Activated CD4-positive, alpha-beta T cell treated with anti-CD3 and anti-CD28 coated beads for 48 hours (primary cell): ENCODE data around the gene MIF.
"Not testable (repeated sequence)": the region's sequence is repeated elsewhere in the genome, so short reads cannot be mapped to it uniquely, and the experiment has no call there.

Experiments
- DNase-seq: peaks from one replicate; pipeline ENCODE4 v3.0.0-alpha.2; 2020

The MIF gene

DNA sequence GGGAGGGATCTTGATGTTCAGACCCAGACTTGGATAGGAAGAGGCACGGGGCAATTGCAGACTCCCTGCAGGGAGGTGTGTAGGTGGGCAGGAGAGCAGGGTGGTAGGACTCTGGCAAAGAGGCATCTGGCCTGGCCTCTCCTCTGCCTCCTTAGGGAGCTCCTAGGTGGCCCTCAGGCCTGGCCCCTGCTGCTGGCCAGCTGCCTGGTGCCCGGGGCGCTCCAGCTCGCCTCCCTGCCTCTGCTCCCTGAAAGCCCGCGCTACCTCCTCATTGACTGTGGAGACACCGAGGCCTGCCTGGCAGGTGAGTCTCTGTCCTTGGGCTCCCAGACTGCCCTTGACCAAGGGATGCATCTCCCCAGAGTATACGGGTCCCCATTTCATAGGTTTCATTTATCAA, 16.6 kb upstream of the MIF start:
- DNase-seq: no peak

DNA sequence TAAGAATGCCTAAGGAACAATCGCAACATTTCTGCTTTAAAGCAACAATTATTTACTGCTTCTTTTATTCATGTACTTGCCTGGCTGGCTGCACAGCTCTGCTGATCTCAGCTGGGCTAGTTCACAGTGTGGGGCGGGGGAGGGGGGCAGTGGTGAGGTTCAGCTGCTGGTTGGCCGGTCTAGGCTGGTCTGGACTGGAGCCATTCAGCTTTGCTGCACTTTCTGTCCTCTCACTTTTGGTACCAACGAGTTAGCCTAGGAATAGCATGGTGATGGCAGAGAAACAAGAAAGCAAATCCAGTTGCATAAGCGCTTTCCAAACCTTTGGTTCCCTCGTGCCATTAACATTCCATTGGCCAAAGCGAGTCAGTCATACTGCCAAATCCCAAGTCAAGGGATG, 16.0 kb upstream of the MIF start:
- no peak for DNase-seq

GRCh38 chr22:23882370-23882769, 11.8 kb upstream of the MIF start:
- DNase-seq: no peak

DNA sequence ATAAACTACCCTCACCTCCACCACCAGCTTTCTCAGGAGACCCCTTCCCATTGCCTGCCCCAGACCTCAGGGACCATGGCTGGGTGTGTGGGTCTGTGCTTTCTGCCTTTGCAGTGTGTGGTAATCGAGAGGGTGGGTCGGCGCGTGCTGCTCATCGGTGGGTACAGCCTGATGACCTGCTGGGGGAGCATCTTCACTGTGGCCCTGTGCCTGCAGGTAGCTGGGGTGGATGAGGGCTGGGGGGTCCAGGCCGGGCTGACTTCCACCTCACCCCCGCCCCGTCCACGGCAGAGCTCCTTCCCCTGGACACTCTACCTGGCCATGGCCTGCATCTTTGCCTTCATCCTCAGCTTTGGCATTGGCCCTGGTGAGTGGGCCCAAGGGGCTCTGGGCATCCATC, 10.5 kb upstream of the MIF start:
- no peak for DNase-seq

DNA sequence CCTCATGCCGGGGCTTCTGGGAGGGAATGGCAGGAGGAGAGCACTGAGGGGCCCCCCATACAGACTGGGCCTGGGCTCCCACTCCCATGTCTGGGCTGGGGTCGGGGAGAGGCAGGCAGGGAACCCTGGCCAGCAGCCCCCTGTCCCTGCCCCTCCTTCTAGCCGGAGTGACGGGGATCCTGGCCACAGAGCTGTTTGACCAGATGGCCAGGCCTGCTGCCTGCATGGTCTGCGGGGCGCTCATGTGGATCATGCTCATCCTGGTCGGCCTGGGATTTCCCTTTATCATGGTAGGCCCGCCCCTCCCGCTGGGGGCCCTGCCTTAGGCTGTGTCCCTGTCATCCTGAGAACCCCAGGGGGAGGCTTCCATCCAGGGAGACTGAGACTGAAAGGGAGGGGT, 10.0 kb upstream of the MIF start:
- no peak for DNase-seq

DNA sequence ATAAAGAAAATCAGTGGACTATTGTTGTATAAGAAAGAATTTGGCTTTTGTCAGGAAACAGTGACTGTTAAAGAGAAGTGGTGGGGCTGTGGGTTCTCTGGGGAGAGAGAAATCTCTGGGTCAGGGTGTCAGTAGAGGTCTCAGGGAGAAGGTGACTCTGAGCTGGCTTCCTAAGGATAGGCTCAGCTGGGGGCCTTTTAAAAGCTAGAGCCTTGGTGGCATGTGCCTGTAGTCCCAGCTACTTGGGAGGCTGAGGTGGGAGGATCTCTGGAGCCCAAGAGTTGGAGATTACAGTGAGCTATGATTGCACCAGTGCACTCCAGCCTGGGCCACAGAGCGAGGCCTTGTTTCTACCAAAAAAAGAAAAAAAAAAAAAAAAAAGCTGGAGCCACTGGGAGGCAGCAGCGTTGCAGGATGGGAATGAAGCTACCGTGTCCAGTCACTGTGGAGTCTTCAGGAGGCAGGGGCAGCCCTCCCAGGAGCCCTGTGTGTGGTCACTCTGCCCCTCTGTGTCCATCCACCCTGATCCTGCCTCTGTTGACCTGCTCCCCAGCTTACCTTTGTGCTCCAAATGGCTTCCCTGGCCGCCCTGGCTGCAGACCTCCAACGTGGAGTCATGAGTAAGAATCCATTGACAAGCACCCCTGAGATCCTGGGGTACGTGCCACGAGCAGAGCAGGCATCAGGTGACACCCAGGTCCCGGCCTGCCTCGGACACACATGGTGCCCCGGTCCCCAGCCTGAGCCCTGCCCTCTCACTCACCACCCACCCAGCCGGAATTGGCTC, 5.4 kb upstream of the MIF start:
- no peak for DNase-seq

- no peak for DNase-seq
Measured at GRCh38 chr22:23889620-23890019, 4.6 kb upstream of the MIF start.

DNA sequence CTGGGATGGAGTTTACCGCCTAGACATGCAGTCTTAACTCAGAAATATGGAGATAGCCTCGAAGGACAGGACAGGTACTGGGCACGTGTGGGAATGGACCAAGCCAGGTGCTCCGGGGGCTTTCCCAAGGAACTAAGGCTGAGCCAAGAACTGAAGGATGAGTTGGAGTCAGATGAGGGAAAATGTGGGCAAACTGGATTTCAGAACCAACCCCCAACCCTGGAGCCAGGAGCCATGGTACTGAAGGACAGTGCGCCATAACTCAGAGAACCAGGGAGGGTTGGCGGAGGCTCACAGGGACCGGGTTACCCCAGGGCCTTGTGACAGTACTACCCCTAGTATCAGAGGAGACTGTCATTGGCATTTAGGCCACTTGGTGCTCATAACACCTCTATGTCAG, 2.5 kb upstream of the MIF start:
- no peak for DNase-seq

- no peak for DNase-seq
Measured at GRCh38 chr22:23892130-23892529, 2.1 kb upstream of the MIF start.

DNA sequence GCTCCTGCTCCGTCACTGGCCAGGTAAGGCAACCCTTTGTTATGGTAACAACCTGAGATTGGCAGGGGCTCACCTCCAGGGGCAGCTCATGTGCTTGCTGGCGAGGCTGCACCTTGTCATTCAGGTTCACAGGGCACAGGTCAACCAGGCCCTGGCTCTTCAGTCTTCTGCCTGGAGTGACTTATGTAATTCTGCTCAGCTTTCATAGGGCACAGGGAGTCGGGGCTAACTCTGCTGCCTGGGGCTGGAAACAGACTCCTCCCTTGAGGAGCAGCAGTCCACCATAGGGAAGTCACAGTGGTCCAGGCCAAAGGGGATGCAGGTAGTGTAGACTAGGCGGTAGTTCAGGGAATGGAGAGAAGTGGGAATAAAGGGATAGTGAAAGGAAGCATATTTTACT, 1.5 kb upstream of the MIF start:
- DNase-seq: no peak

GRCh38 chr22:23893121-23893944, 850 bp upstream of the MIF start:
- no peak for DNase-seq

- peak; percentile 87 for DNase-seq
Measured at GRCh38 chr22:23894710-23895598, 771 bp downstream of the MIF start.

GRCh38 chr22:23895599-23896144, 1.5 kb downstream of the MIF start:
- DNase-seq: no peak

- DNase-seq: no peak
Measured at GRCh38 chr22:23896166-23896522, 2.0 kb downstream of the MIF start.

DNA sequence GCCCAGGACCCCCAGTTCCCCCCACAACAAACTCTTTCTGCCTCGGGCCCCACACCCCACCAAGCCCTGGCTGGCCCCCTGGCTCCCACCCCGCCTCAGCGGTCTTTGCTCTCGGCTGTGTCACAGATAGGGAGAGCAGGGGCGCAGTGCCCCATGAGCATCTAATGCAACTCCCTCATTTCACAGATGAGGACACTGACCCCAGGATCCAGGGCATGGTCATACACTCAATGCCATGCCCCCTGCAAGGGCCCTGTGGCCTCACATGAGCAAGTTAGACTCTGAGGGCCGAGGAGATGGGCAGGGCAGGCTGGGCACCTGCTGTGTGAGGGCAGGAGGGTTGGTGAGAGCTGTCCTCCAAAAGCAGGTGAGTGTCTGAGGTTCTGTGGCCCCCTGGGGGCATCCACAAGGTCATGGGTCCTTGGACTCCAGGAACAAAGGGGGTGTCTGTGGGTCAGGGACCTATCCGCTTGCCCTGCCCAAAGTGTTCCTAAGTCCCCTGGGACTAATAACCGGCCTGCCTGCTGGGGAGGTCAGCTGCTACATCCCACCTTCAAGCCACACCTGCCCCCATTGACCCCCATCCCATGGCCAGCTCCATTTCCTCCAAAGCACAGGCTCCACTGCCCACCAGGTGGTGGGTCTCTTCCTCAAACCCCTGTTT, 2.5 kb downstream of the MIF start:
- DNase-seq: no peak

- no peak for DNase-seq
Measured at GRCh38 chr22:23897320-23897719, 3.1 kb downstream of the MIF start.

- DNase-seq: no peak
Measured at GRCh38 chr22:23898006-23898974, 4.1 kb downstream of the MIF start.

- no peak for DNase-seq
Measured at GRCh38 chr22:23899042-23899745, 5.0 kb downstream of the MIF start.

- DNase-seq: not testable (repeated sequence)
Measured at GRCh38 chr22:23900227-23900626, 6.0 kb downstream of the MIF start.

GRCh38 chr22:23901600-23901999, 7.4 kb downstream of the MIF start:
- no peak for DNase-seq
